Keratinocyte (primary cell): ENCODE results near the gene PPP1R18. TPM values are rescaled to one million over a fixed set of nuclear protein-coding genes. Genes with fewer than 3 reads are reported as not detected.

Experiments
- DNase-seq: peaks from one replicate; pipeline ENCODE4 v3.0.0-alpha.2; 2011; ENCODE audit warnings: low read depth, missing footprints, low spot score
- FAIRE-seq: peaks from 2 replicates; lab custom pipeline; 2011; peaks lifted over from hg19 to GRCh38; lab: Jason Lieb, UNC
- H2AFZ ChIP-seq: 2 replicates; pipeline ENCODE4 v1.6.0; 2012; ENCODE audit warnings: low read length, control low read depth, inconsistent platforms; ENCODE audit not compliant: control insufficient read depth
- H3K27ac ChIP-seq: 2 replicates; pipeline ENCODE4 v1.5.1; 2011; ENCODE audit warnings: low read length; ENCODE audit not compliant: control insufficient read depth, insufficient read depth
- H3K27me3 ChIP-seq: 3 replicates; pipeline ENCODE4 v1.6.0; 2011; ENCODE audit warnings: low read length; ENCODE audit not compliant: control insufficient read depth, insufficient read depth; ENCODE audit errors: extremely low read depth
- H3K36me3 ChIP-seq, 2 experiments: 2 replicates in 1 of 2; 3 replicates in 1 of 2; pipeline ENCODE4 v1.5.1; 2011; ENCODE audit warnings: low read length in 2 of 2, mild to moderate bottlenecking in 1 of 2; ENCODE audit not compliant: control insufficient read depth in 2 of 2, insufficient read depth in 2 of 2; ENCODE audit errors: extremely low read depth in 1 of 2
- H3K4me1 ChIP-seq: 3 replicates; pipeline ENCODE4 v1.5.1; 2011; ENCODE audit warnings: low read length; ENCODE audit not compliant: control insufficient read depth, insufficient read depth; ENCODE audit errors: extremely low read depth
- H3K4me2 ChIP-seq: 3 replicates; pipeline ENCODE4 v1.6.0; 2011; ENCODE audit warnings: low read depth, low read length; ENCODE audit not compliant: control insufficient read depth, insufficient read depth; ENCODE audit errors: extremely low read depth
- H3K4me3 ChIP-seq, 3 experiments: fragments of 200-600 bp in 1 of 3; sonication (generic) in 1 of 3; 2 replicates in 2 of 3; 3 replicates in 1 of 3; pipeline ENCODE4 v1.5.1; 2011 to 2016; ENCODE audit warnings: low read length in 3 of 3, mild to moderate bottlenecking in 3 of 3, control low read depth in 2 of 3, inconsistent platforms in 1 of 3, low read depth in 1 of 3, mixed read lengths in 1 of 3, mixed run types in 1 of 3, moderate library complexity in 1 of 3; ENCODE audit not compliant: control insufficient read depth in 2 of 3, insufficient read depth in 2 of 3; ENCODE audit errors: extremely low read depth in 1 of 3
- H3K79me2 ChIP-seq: 2 replicates; pipeline ENCODE4 v1.6.0; 2012; ENCODE audit warnings: low read length; ENCODE audit not compliant: control insufficient read depth, insufficient read depth
- H3K9ac ChIP-seq: 3 replicates; pipeline ENCODE4 v1.6.0; 2011; ENCODE audit warnings: low read length; ENCODE audit not compliant: control insufficient read depth, insufficient read depth; ENCODE audit errors: extremely low read depth
- H3K9me1 ChIP-seq: 3 replicates; pipeline ENCODE4 v1.6.0; 2011; ENCODE audit warnings: low read length; ENCODE audit not compliant: control insufficient read depth, insufficient read depth; ENCODE audit errors: extremely low read depth
- H3K9me3 ChIP-seq: 2 replicates; pipeline ENCODE4 v1.5.1; 2012; ENCODE audit warnings: low read depth, low read length; ENCODE audit not compliant: control insufficient read depth
- H4K20me1 ChIP-seq: 3 replicates; pipeline ENCODE4 v1.6.0; 2011; ENCODE audit warnings: low read length; ENCODE audit not compliant: control insufficient read depth, insufficient read depth; ENCODE audit errors: extremely low read depth
- EZH2 ChIP-seq: IDR thresholded peaks from one replicate; pipeline ENCODE4 v1.6.1; 2012; ENCODE audit warnings: inconsistent platforms, mild to moderate bottlenecking, low read length, moderate library complexity
- dilution Hi-C: fragments of 300-500 bp; cut with MboI; formaldehyde crosslinking; loops from one replicate; pipeline ENCODE4 v1.7.0; 2020; ENCODE audit warnings: low sequenced_read_pairs; ENCODE audit not compliant: extremely low pct_ligation_motif_present
- polyA plus RNA-seq, 5 experiments: library from polyadenylated mRNA; depleted of rRNA in 3 of 5; stranded (reverse) in 3 of 5; stranded (forward) in 1 of 5; unstranded in 1 of 5; fragments of >200 nt; gene quantifications; 1 replicate in 1 of 5; 2 replicates in 3 of 5; 3 replicates in 1 of 5; pipeline versions ENCODE4 v1.2.1 to v1.2.3, GENCODE V29; 2011 to 2012; ENCODE audit warnings: missing spikeins in 2 of 5, low read depth in 1 of 5, low replicate concordance in 1 of 5
- TF ChIP-seq, protein P1 (sequence below), 3 experiments: IDR thresholded peaks in 1 of 3; conservative IDR thresholded peaks in 1 of 3; optimal IDR thresholded peaks in 1 of 3; 2 replicates in 2 of 3; 3 replicates in 1 of 3; pipeline versions ENCODE3 to v1.5.1; 2011; ENCODE audit warnings: low read length in 3 of 3, mild to moderate bottlenecking in 3 of 3, moderate library complexity in 2 of 3, control low read depth in 1 of 3, inconsistent platforms in 1 of 3; ENCODE audit not compliant: insufficient read depth in 2 of 3; ENCODE audit errors: extremely low read depth in 1 of 3

The PPP1R18 gene
- polyA plus RNA-seq, 1 donor (not counting 4 experiments of a cell fraction or from before 2014, with no cell fraction given), result 88.9 TPM

DNA sequence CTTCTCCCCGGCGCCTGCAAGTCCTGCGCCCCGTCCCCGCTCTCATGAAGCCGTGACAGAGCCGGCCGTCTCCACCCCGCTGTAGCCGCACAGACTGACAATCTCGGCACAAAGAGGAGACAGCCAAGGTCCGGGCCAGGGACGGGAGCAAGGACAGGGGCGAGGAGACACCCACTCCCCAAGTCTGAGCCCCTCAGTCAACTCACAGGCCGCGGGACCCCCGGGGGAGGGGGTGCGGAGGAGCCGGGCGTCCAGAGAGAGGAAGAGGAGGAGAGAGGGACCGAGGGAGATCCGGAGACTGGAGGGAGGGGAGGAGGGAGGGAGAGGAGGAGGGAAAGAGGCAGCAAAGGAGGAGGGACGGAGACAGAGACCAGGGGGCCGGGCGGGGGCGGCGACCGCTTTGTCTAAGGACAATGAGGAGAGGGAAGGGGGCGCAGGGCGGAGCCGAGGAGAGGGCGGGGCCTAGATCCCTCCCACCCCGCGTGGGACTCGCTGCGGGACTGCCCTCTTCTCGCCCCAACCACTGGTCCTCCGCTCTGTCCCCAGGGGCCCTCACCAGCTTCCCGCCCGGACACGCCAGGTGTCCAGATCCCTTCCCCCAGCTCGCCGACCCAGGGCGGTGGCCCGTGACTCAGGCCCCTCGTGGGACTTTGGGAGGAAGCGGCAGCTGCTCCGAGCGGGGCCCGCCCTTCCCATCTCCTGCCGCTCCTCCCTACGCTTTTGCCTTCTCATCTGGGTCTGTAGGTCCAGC, 638 bp upstream of the PPP1R18 start:
- peaks cover 41% of the 10 kb centered on the region for H3K4me1 ChIP-seq
- DNase-seq, result peak; percentile 97
- FAIRE-seq, result no peak

DNA sequence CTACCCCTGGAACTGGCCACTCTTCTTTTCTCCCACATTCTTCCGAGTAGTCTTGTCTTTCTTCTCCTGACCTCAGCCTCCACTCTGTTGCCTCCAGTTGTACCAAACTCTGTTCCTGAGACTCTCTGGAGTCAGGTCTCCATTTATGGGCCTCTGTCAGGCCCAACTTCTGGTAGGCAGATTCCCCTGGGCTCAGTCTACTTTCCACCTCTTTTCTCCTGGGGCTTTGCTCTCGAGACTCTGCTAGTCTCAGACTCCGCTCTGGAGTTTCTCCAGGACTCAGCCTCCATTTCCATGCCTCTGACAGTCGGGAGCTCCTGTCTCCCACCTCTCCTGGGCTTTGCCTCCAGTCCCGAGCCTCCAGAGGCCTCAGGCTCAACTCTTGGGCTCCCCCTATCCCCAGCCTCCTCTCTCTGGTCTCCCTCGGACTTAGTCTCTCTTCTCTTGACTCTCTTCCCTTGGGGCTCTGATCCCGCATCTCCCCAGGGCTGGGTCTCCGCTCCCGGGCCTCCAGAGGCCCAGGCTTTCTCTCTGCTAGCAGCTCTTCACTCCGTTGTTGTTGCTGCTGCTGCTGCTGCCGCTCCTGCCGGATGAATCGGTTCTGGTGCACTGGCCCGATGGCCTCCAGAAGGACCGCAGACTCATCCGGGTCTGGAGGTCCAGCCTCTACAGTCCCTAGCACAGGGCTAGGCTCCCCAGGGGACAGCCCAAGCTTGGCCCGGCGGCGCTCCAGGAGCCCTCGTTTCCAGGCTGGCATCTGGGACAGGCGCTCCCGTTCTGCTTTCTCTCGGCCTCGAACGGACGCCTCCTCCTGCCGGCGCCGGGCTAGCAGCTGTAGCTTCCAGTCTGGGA, 1.1 kb downstream of the PPP1R18 start:
- Histone ChIP-seq H3K4me1 (peaks cover 44% of the 10 kb centered on the region), H3K9me1 (no peaks in the 10 kb centered on the region), H3K27ac (peak overlapping the region; percentile 94), H3K27me3 (no peaks in the 10 kb centered on the region), H3K4me2 (peak overlapping the region; percentile 100), H4K20me1 (peaks cover 11% of the 10 kb centered on the region), H3K9me3 (no peaks in the 10 kb centered on the region), H3K79me2 (peaks cover 87% of the 10 kb centered on the region), H3K36me3 (peaks cover 10 to 37% of the 10 kb centered on the region in 2 experiments), H2AFZ (no peak overlapping the region), H3K4me3 (peak overlapping the region; percentile 68 to 94 (median 82)), H3K9ac (peak overlapping the region; percentile 97)
- no peak for FAIRE-seq
- TF ChIP-seq EZH2, result no peak
- TF ChIP-seq, protein P1, sequence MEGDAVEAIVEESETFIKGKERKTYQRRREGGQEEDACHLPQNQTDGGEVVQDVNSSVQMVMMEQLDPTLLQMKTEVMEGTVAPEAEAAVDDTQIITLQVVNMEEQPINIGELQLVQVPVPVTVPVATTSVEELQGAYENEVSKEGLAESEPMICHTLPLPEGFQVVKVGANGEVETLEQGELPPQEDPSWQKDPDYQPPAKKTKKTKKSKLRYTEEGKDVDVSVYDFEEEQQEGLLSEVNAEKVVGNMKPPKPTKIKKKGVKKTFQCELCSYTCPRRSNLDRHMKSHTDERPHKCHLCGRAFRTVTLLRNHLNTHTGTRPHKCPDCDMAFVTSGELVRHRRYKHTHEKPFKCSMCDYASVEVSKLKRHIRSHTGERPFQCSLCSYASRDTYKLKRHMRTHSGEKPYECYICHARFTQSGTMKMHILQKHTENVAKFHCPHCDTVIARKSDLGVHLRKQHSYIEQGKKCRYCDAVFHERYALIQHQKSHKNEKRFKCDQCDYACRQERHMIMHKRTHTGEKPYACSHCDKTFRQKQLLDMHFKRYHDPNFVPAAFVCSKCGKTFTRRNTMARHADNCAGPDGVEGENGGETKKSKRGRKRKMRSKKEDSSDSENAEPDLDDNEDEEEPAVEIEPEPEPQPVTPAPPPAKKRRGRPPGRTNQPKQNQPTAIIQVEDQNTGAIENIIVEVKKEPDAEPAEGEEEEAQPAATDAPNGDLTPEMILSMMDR (optimal IDR thresholded peaks at IDR 0.05 in 1 of 3, IDR thresholded peaks at IDR 0.05 in 1 of 3, conservative IDR thresholded peaks at IDR 0.05 in 1 of 3; ENCODE audit: extremely low read depth in 1 of 3, insufficient read depth in 2 of 3, low read length in 3 of 3), result peak in 1 of 3 experiments; percentile 31
- dilution Hi-C loops, result no loop called here
- DNase-seq, result no peak

More for the DNA sequence above, 638 bp upstream of the PPP1R18 start:
- Histone ChIP-seq H3K9me3 (no peaks in the 10 kb centered on the region), H4K20me1 (peaks cover 3% of the 10 kb centered on the region), H3K4me2 (peak overlapping the region; percentile 100), H3K36me3 (peaks cover 7 to 26% of the 10 kb centered on the region in 2 experiments), H3K4me3 (peak overlapping the region; percentile 82 to 90 (median 87)), H3K9me1 (no peaks in the 10 kb centered on the region), H2AFZ (peak overlapping the region; percentile 39), H3K27me3 (no peaks in the 10 kb centered on the region), H3K9ac (peak overlapping the region; percentile 97), H3K79me2 (peaks cover 71% of the 10 kb centered on the region), H3K27ac (peak overlapping the region; percentile 94)
- TF ChIP-seq, protein P1 (optimal IDR thresholded peaks at IDR 0.05 in 1 of 3, IDR thresholded peaks at IDR 0.05 in 1 of 3, conservative IDR thresholded peaks at IDR 0.05 in 1 of 3; ENCODE audit: extremely low read depth in 1 of 3, insufficient read depth in 2 of 3, low read length in 3 of 3), result no peak
- no peak for TF ChIP-seq EZH2
- dilution Hi-C loops, result no loop called here
